Measurements from ENCODE around the gene KRT31.

Gene KRT31

DNA sequence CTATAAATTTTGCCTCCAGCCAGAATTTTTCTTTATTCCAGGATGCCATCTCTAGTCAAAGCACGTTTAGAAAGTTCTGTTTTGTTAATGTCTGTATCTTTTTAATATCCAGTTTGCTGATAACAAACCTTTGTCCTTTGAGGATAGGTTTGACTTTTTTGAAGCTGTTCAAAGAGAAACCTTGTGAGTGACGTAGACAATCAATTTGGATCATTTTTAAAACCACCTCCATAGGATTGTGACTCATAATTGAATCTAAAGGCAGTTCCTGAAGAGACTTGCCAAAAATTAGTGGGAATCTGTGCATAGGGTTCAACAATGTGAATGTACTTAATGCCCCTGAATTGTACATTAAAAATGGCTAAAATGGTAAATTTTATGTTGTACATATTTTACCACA is 5.9 kb downstream of the KRT31 start:
- Histone ChIP-seq H3K4me2 (ENCODE audit: low read length) (no peak overlapping the region), H3K9ac (ENCODE audit: low read length) (no peak overlapping the region), H4K20me1 (ENCODE audit: insufficient read depth, low read length) (no peaks in the 10 kb centered on the region), H2AFZ (ENCODE audit: low read depth, low read length) (no peak overlapping the region), H3K79me2 (ENCODE audit: low read length) (no peaks in the 10 kb centered on the region), H3K9me3 (ENCODE audit: insufficient read depth, low read length) (peaks cover 3% of the 10 kb centered on the region; the same call in 1 of the 2 replicates), H3K27me3 (ENCODE audit: low read depth, low read length) (peaks cover 17% of the 10 kb centered on the region), H3K27ac (ENCODE audit: low read length) (no peak overlapping the region), H3K36me3 (replicated peaks; ENCODE audit: low read depth, low read length) (no peaks in the 10 kb centered on the region), H3K4me3 (ENCODE audit: low read length) (no peak overlapping the region), H3K4me1 (ENCODE audit: low read length) (no peaks in the 10 kb centered on the region)
- TF ChIP-seq EZH2phosphoT487 (IDR thresholded peaks at IDR 0.05; ENCODE audit: low read depth): no peak
- TF ChIP-seq, protein P1, sequence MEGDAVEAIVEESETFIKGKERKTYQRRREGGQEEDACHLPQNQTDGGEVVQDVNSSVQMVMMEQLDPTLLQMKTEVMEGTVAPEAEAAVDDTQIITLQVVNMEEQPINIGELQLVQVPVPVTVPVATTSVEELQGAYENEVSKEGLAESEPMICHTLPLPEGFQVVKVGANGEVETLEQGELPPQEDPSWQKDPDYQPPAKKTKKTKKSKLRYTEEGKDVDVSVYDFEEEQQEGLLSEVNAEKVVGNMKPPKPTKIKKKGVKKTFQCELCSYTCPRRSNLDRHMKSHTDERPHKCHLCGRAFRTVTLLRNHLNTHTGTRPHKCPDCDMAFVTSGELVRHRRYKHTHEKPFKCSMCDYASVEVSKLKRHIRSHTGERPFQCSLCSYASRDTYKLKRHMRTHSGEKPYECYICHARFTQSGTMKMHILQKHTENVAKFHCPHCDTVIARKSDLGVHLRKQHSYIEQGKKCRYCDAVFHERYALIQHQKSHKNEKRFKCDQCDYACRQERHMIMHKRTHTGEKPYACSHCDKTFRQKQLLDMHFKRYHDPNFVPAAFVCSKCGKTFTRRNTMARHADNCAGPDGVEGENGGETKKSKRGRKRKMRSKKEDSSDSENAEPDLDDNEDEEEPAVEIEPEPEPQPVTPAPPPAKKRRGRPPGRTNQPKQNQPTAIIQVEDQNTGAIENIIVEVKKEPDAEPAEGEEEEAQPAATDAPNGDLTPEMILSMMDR (IDR thresholded peaks at IDR 0.05; ENCODE audit: low read depth, low read length): no peak

DNA sequence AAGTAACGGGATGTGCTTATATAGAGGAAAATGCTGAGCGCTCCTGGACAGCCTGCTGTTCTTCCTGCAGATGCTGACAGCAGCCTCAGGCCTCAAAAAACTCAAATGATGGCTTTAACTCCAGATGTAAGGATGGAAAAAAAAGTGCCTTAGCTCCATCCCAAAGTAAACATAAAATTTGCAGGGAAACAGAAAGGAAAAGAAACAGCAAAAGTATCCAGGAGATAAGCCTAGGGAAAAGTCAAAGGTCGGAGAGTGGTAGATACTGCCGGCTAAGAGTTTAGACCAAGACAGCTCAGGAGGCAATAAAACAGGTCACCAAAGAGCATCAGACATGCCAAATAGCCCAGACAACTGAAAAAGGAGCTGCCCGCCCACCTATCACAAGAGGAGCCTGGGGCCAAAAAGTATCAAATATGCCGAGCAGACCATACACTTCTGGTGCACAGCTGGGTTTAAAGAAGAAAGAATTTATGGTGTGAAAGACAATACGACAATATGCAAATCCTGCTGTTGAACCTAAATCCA is 6.9 kb downstream of the KRT31 start:
- H3K9ac ChIP-seq (ENCODE audit: low read length): no peak overlapping the region
- H3K27me3 ChIP-seq (ENCODE audit: low read depth, low read length): peaks cover 17% of the 10 kb centered on the region
- TF ChIP-seq EZH2phosphoT487 (IDR thresholded peaks at IDR 0.05; ENCODE audit: low read depth): no peak
- TF ChIP-seq, protein P1 (IDR thresholded peaks at IDR 0.05; ENCODE audit: low read depth, low read length): no peak
- H3K27ac ChIP-seq (ENCODE audit: low read length): no peak overlapping the region
- no peak overlapping the region for H2AFZ ChIP-seq (ENCODE audit: low read depth, low read length)
- H3K4me1 ChIP-seq (ENCODE audit: low read length): no peaks in the 10 kb centered on the region
- H3K4me3 ChIP-seq (ENCODE audit: low read length): no peak overlapping the region
- H3K4me2 ChIP-seq (ENCODE audit: low read length): no peak overlapping the region
- no peaks in the 10 kb centered on the region for H3K36me3 ChIP-seq (replicated peaks; ENCODE audit: low read depth, low read length)
- peaks cover 6% of the 10 kb centered on the region; the same call in 1 of the 2 replicates for H3K9me3 ChIP-seq (ENCODE audit: insufficient read depth, low read length)
- no peaks in the 10 kb centered on the region for H4K20me1 ChIP-seq (ENCODE audit: insufficient read depth, low read length)
- no peaks in the 10 kb centered on the region for H3K79me2 ChIP-seq (ENCODE audit: low read length)

DNA sequence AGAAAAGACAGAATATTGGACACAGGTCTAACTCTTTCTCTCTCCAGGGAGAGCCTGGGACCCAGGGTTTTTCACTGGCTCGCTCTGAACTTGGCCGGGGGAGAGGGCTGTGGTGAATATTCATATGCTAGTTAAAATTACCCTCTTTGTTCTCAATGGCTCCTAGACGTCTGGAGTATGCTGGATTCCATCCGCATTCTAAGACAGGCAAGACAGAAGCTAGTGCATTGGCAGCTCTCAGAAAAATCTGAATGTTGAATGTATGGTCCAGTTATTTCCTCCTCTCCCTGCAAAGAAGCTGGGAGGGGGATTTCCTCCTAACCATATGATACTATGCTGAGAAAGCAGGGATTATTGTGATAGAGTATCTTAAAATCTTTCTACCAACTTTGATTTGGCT is 9.7 kb downstream of the KRT31 start:
- TF ChIP-seq EZH2phosphoT487 (IDR thresholded peaks at IDR 0.05; ENCODE audit: low read depth): no peak
- TF ChIP-seq, protein P1 (IDR thresholded peaks at IDR 0.05; ENCODE audit: low read depth, low read length): no peak
- Histone ChIP-seq H3K36me3 (replicated peaks; ENCODE audit: low read depth, low read length) (no peaks in the 10 kb centered on the region), H3K4me2 (ENCODE audit: low read length) (no peak overlapping the region)

DNA sequence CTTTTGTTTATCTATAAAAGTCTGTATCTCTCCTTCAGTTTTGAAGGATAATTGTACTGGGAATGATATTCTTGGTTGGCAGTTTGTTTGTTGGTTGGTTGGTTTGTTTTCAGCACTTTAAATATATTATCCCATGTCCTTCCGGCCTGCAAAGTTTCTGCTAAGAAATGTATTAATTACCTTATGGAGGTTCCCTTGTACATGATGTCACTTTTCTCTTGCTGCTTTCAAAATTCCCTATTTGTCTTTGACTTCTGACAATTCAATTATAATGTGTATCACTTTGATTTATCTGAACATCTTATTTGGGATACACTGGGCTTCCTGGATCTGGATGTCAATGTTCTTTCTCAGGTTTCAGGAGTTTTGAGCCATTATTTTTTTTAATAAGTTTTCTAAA is 11.2 kb downstream of the KRT31 start:
- Histone ChIP-seq H3K4me1 (ENCODE audit: low read length) (no peaks in the 10 kb centered on the region), H3K27me3 (ENCODE audit: low read depth, low read length) (peaks cover 3% of the 10 kb centered on the region; the same call in 1 of the 2 replicates), H3K9ac (ENCODE audit: low read length) (no peak overlapping the region), H3K27ac (ENCODE audit: low read length) (no peak overlapping the region), H2AFZ (ENCODE audit: low read depth, low read length) (no peak overlapping the region), H3K9me3 (ENCODE audit: insufficient read depth, low read length) (peaks cover 6% of the 10 kb centered on the region; the same call in 1 of the 2 replicates), H3K79me2 (ENCODE audit: low read length) (no peaks in the 10 kb centered on the region), H3K4me2 (ENCODE audit: low read length) (no peak overlapping the region), H4K20me1 (ENCODE audit: insufficient read depth, low read length) (no peaks in the 10 kb centered on the region), H3K4me3 (ENCODE audit: low read length) (no peak overlapping the region), H3K36me3 (replicated peaks; ENCODE audit: low read depth, low read length) (no peaks in the 10 kb centered on the region)
- TF ChIP-seq, protein P1 (IDR thresholded peaks at IDR 0.05; ENCODE audit: low read depth, low read length): no peak
- TF ChIP-seq EZH2phosphoT487 (IDR thresholded peaks at IDR 0.05; ENCODE audit: low read depth): no peak

More for the DNA sequence above, 9.7 kb downstream of the KRT31 start:
- H4K20me1 ChIP-seq (ENCODE audit: insufficient read depth, low read length): no peaks in the 10 kb centered on the region
- no peaks in the 10 kb centered on the region for H3K79me2 ChIP-seq (ENCODE audit: low read length)
- no peak overlapping the region for H3K27ac ChIP-seq (ENCODE audit: low read length)
- H3K4me1 ChIP-seq (ENCODE audit: low read length): no peaks in the 10 kb centered on the region
- peaks cover 6% of the 10 kb centered on the region; the same call in 1 of the 2 replicates for H3K9me3 ChIP-seq (ENCODE audit: insufficient read depth, low read length)
- H2AFZ ChIP-seq (ENCODE audit: low read depth, low read length): no peak overlapping the region
- no peak overlapping the region for H3K9ac ChIP-seq (ENCODE audit: low read length)
- peaks cover 11% of the 10 kb centered on the region for H3K27me3 ChIP-seq (ENCODE audit: low read depth, low read length)
- no peak overlapping the region for H3K4me3 ChIP-seq (ENCODE audit: low read length)
